Measurements from ENCODE around the gene OR56A3.
"Not testable (repeated sequence)": the region's sequence is repeated elsewhere in the genome, so short reads cannot be mapped to it uniquely, and the experiment has no call there.

Gene OR56A3

DNA sequence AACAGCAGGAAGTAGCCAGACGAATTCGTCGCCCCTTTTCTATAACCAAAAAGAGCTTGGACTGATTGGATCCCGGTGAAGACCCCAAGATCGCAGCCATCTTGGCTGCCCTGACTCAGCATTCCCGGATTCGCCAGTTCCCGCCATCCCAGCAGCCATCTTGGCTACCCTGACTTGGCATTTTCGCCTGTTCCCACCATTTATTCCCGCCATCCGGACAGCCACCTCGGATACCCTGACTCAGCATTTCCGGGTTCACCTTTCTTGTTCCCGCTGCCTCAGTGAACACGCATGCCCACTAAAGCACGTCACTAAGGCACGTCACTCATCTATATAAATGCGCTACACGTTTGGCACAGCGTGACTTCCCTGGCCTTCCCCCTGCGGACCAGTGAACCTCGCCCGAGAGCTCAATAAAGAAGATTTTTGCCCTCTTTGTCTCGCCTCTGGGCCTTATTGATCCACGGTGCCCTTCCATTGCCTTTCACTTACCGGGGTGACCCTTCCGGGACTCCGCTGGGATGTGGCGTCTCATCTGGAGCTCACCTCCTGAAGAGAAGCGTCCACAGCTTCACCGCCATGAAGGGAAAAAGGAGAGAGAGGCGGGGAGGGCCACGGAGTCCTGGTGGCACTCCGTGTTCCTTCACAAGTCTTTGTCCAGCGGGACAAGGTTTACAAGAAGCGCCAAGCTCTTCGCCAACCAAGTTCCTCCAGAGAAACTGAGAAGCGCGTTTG, 4.0 kb upstream of the OR56A3 start:
- H3K4me1 ChIP-seq (ENCODE audit: insufficient read depth, low read length): no peaks in the 10 kb centered on the region

DNA sequence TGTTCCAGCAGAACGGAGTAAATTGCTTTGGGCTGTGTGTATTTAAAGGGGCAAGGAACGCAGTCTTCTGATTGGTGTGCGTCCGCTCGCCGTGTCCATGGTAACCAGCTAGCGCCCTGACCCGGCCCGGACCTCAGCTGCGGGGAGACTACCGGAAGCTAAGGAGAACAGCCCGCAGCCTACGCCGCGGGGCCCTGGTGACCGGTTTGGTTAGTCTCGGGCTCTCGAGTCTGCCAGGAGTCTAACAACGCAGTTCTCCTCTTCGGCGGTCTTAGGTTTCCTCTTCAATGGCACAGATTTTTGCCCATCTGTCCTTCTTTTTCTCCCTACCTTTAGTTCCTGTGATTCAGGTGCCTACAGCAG, 3.5 kb upstream of the OR56A3 start:
- H3K9ac ChIP-seq (ENCODE audit: low read depth, low read length): no peak overlapping the region
- H3K9me3 ChIP-seq (ENCODE audit: control insufficient read depth, insufficient read depth, low read length): no peaks in the 10 kb centered on the region
- H3K4me1 ChIP-seq (ENCODE audit: insufficient read depth, low read length): no peaks in the 10 kb centered on the region
- H3K36me3 ChIP-seq (ENCODE audit: insufficient read depth, low read length): no peaks in the 10 kb centered on the region

More for the DNA sequence above, 4.0 kb upstream of the OR56A3 start:
- H3K9ac ChIP-seq (ENCODE audit: low read depth, low read length): no peak overlapping the region
- no peaks in the 10 kb centered on the region for H3K36me3 ChIP-seq (ENCODE audit: insufficient read depth, low read length)
- no peaks in the 10 kb centered on the region for H3K9me3 ChIP-seq (ENCODE audit: control insufficient read depth, insufficient read depth, low read length)

DNA sequence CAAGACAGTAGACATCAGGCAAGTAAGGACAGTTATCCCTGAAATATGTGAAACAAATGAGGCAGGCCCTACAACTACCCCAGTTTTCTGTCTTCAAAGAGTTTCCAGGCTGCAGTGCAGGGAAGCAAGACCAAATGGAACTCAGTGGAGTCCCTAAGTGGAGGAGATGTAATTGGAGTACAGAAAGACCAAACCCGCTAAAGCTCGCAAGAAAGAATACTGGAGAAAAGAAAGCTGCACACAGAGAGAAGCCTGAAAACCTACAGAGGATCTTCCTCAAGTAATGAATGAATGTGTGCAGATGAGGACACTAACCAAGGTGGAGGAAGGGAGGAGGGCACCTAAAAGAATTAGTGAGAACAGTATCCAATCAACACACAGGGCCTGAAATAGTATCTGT, 1.3 kb upstream of the OR56A3 start:
- Histone ChIP-seq H3K9ac (ENCODE audit: low read depth, low read length) (no peak overlapping the region), H3K9me3 (ENCODE audit: control insufficient read depth, insufficient read depth, low read length) (no peaks in the 10 kb centered on the region), H3K36me3 (ENCODE audit: insufficient read depth, low read length) (no peaks in the 10 kb centered on the region), H3K4me1 (ENCODE audit: insufficient read depth, low read length) (no peaks in the 10 kb centered on the region)

DNA sequence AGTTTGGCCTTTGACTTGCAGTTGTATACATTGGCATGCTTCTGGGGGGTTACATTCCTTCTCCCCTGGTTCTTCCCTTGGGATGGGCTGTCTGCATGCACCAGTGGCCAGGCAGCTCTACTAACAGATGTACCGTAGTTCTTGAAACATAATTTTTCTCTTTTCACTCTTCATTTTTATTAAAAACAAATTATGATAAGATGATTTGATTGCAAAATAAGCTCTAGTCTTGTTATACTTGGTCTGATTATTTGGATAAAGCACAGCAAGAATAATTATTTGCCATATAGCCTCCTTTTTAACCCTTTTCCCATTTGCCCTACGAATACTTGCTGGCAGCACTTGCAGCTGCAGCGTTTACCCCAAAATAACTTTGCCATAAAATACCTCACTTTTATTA, 13.5 kb downstream of the OR56A3 start:
- Histone ChIP-seq H3K36me3 (ENCODE audit: insufficient read depth, low read length) (no peaks in the 10 kb centered on the region), H3K4me1 (ENCODE audit: insufficient read depth, low read length) (no peaks in the 10 kb centered on the region), H3K9ac (ENCODE audit: low read depth, low read length) (no peak overlapping the region), H3K9me3 (ENCODE audit: control insufficient read depth, insufficient read depth, low read length) (no peaks in the 10 kb centered on the region)

DNA sequence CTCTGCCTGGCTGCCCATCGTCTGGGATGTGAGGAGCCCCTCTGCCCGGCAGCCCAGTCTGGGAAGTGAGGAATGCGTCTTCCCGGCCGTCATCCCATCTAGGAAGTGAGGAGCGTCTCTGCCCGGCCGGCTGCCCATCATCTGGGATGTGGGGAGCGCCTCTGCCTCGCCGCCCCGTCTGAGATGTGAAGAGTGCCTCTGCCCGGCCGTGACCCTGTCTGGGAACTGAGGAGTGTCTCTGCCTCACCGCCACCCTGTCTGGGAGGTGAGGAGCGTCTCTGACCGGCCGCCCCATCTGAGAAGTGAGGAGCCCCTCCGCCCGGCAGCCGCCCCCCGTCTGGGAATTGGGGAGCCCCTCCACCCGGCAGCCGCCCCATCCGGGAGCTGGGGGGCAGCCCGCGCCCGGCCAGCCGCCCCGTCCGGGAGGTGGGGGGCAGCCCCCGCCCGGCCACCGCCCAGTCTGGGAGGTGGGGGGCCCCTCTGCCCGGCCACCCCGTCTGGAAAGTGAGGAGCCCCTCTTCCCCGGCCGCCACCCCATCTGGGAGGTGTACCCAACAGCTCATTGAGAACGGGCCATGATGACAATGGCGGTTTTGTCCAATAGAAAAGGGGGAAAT, 18.8 kb downstream of the OR56A3 start:
- H3K4me1 ChIP-seq (ENCODE audit: insufficient read depth, low read length); H3K9me3 ChIP-seq (ENCODE audit: control insufficient read depth, insufficient read depth, low read length); H3K36me3 ChIP-seq (ENCODE audit: insufficient read depth, low read length); H3K9ac ChIP-seq (ENCODE audit: low read depth, low read length): not testable (repeated sequence)

GRCh38 chr11:5966958-5967357, 24.9 kb downstream of the OR56A3 start:
- Histone ChIP-seq H3K4me1 (ENCODE audit: insufficient read depth, low read length) (no peaks in the 10 kb centered on the region), H3K9me3 (ENCODE audit: control insufficient read depth, insufficient read depth, low read length) (peaks cover 2% of the 10 kb centered on the region; the same call in 1 of the 2 replicates), H3K9ac (ENCODE audit: low read depth, low read length) (no peak overlapping the region)

DNA sequence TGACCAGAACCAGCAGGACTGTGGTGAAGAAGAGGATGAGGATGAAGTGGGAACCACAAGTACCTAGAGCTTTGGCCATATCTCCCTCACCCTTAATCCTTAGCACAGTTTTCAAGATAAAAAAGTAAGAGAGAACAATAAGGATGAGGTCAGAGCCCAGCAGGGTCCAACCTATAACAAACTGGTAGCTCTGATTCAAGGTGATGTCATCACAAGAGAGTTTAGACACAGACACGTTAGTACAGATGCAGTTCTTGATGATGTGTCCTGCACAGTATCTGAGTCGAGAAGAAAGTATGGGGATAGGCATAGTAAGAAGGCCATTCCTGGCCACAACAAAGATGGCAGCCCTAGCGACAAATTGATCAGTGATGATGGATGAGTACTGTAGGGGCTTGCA, 25.7 kb downstream of the OR56A3 start:
- no peak overlapping the region for H3K9ac ChIP-seq (ENCODE audit: low read depth, low read length)
- no peaks in the 10 kb centered on the region for H3K4me1 ChIP-seq (ENCODE audit: insufficient read depth, low read length)
- H3K36me3 ChIP-seq (ENCODE audit: insufficient read depth, low read length): no peaks in the 10 kb centered on the region
- peaks cover 2% of the 10 kb centered on the region; the same call in 1 of the 2 replicates for H3K9me3 ChIP-seq (ENCODE audit: control insufficient read depth, insufficient read depth, low read length)

More at GRCh38 chr11:5966958-5967357, 24.9 kb downstream of the OR56A3 start:
- no peaks in the 10 kb centered on the region for H3K36me3 ChIP-seq (ENCODE audit: insufficient read depth, low read length)

- Histone ChIP-seq H3K36me3 (ENCODE audit: insufficient read depth, low read length) (no peaks in the 10 kb centered on the region), H3K4me1 (ENCODE audit: insufficient read depth, low read length) (no peaks in the 10 kb centered on the region), H3K9ac (ENCODE audit: low read depth, low read length) (no peak within 1 kb of the TSS), H3K9me3 (ENCODE audit: control insufficient read depth, insufficient read depth, low read length) (no peaks in the 10 kb centered on the region)
These were observed 26.3 kb downstream of the OR56A3 start, which contains the start of gene OR56A5 for GRCh38 chr11:5968394-5968793. Gene OR56A5 (minus strand): TSS chr11:5968494. CDS start chr11:5968494, 0 bp downstream.

GRCh38 chr11:5973530-5973929, 31.5 kb downstream of the OR56A3 start:
- Histone ChIP-seq H3K36me3 (ENCODE audit: insufficient read depth, low read length) (no peaks in the 10 kb centered on the region), H3K9me3 (ENCODE audit: control insufficient read depth, insufficient read depth, low read length) (no peaks in the 10 kb centered on the region), H3K9ac (ENCODE audit: low read depth, low read length) (no peak overlapping the region), H3K4me1 (ENCODE audit: insufficient read depth, low read length) (no peaks in the 10 kb centered on the region)

GRCh38 chr11:5983443-5983842, 41.4 kb downstream of the OR56A3 start:
- Histone ChIP-seq H3K9me3 (ENCODE audit: control insufficient read depth, insufficient read depth, low read length) (no peaks in the 10 kb centered on the region), H3K36me3 (ENCODE audit: insufficient read depth, low read length) (no peaks in the 10 kb centered on the region), H3K9ac (ENCODE audit: low read depth, low read length) (no peak overlapping the region), H3K4me1 (ENCODE audit: insufficient read depth, low read length) (no peaks in the 10 kb centered on the region)

DNA sequence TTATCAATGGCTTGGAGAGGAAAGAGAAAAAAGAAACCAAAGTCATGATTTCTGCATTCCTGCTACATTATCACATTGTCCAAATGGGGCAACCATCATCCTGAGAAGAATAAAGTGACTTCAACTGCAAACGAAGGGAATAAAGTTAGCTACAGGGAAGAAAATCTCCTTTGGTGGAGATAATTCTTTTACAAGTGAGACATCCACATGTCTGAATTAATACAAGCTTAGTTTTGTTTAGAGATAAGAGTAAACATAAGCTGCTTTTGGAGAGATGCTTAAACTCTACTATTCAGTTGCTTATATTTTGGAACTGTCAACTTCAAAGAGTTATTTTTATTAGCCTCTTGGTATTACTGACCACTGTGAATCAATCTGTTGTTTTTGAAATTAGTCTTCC, 44.8 kb downstream of the OR56A3 start, which contains the start of gene OR52L1:
Gene OR52L1 (minus strand): TSS at position 101 of the 400 bp plus-strand sequence. CDS start 55 bp downstream, at position 46.
- H3K9ac ChIP-seq (ENCODE audit: low read depth, low read length): no peak within 1 kb of the TSS
- H3K9me3 ChIP-seq (ENCODE audit: control insufficient read depth, insufficient read depth, low read length): no peaks in the 10 kb centered on the region
- H3K4me1 ChIP-seq (ENCODE audit: insufficient read depth, low read length): no peaks in the 10 kb centered on the region
- H3K36me3 ChIP-seq (ENCODE audit: insufficient read depth, low read length): no peaks in the 10 kb centered on the region

DNA sequence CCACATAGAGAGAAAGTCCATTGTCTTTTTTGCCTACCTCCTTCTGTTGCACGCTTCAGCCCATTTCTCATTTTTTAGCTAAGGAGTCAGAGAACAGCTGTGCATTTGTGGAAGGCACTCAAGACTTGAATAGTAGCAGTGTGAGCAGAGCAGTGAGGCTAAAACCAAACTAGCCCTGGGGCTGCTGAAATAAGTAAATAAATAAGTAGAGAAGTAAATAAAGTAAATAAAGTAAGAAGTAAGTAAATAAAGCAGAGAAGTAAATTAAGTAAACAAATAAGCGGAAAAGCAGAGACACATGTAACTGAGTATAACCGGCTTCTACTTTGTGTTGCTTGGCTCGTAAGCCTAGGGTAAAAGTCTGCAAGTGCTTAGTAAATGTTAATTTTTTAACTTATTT, 47.2 kb downstream of the OR56A3 start:
- H3K9me3 ChIP-seq (ENCODE audit: control insufficient read depth, insufficient read depth, low read length): no peaks in the 10 kb centered on the region
- H3K9ac ChIP-seq (ENCODE audit: low read depth, low read length): no peak overlapping the region
- H3K36me3 ChIP-seq (ENCODE audit: insufficient read depth, low read length): no peaks in the 10 kb centered on the region
- H3K4me1 ChIP-seq (ENCODE audit: insufficient read depth, low read length): no peaks in the 10 kb centered on the region

- Histone ChIP-seq H3K9ac (ENCODE audit: low read depth, low read length) (no peak overlapping the region), H3K9me3 (ENCODE audit: control insufficient read depth, insufficient read depth, low read length) (no peaks in the 10 kb centered on the region), H3K36me3 (ENCODE audit: insufficient read depth, low read length) (no peaks in the 10 kb centered on the region), H3K4me1 (ENCODE audit: insufficient read depth, low read length) (no peaks in the 10 kb centered on the region)
These were observed 50.1 kb downstream of the OR56A3 start for GRCh38 chr11:5992150-5992549.

DNA sequence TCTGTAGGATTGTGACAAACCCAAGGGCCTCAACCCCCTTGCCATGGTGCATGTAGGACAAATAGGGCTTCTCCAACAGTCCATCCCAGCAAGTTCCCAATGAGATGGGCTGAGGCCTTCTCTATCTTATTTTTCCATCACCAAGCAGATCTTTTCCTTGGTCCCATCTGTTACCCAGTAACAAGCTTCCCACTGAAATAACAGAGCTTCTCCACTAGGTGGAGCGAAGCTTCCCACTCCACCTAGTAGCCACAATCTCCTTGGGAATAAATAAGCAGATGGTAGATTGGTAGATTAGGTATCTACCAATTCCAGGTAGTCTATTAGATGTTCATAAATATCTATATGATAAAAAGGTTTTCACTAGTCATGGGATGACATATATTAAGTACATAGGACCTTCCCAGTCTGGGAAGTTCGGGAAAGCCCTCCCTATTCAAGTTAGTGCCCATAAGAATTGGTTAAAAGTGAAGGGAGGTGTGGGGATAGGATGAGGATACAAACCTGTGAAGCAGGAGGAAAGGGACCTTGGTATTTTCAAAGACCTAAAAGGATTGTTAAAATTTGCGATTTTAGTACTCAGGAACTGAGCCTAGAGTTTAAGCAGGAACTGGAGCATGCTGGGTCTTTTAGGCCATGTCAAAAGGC, 50.7 kb downstream of the OR56A3 start:
- Histone ChIP-seq H3K9me3 (ENCODE audit: control insufficient read depth, insufficient read depth, low read length) (no peaks in the 10 kb centered on the region), H3K4me1 (ENCODE audit: insufficient read depth, low read length) (no peaks in the 10 kb centered on the region), H3K36me3 (ENCODE audit: insufficient read depth, low read length) (no peaks in the 10 kb centered on the region), H3K9ac (ENCODE audit: low read depth, low read length) (no peak overlapping the region)

GRCh38 chr11:5994791-5995190, 52.7 kb downstream of the OR56A3 start:
- Histone ChIP-seq H3K36me3 (ENCODE audit: insufficient read depth, low read length) (no peaks in the 10 kb centered on the region), H3K9ac (ENCODE audit: low read depth, low read length) (no peak overlapping the region), H3K4me1 (ENCODE audit: insufficient read depth, low read length) (no peaks in the 10 kb centered on the region), H3K9me3 (ENCODE audit: control insufficient read depth, insufficient read depth, low read length) (no peaks in the 10 kb centered on the region)

All from ES-I3 (cell line).